GOT3 (cell line): Measurements from ENCODE around the gene SCUBE2.
"Not testable (repeated sequence)": the region's sequence is repeated elsewhere in the genome, so short reads cannot be mapped to it uniquely, and the experiment has no call there.

Experiments
- DNase-seq: peaks from one replicate; lab custom pipeline; 2025; ENCODE audit warnings: mixed read lengths; lab: John Stamatoyannopoulos, UW

Gene SCUBE2

DNA sequence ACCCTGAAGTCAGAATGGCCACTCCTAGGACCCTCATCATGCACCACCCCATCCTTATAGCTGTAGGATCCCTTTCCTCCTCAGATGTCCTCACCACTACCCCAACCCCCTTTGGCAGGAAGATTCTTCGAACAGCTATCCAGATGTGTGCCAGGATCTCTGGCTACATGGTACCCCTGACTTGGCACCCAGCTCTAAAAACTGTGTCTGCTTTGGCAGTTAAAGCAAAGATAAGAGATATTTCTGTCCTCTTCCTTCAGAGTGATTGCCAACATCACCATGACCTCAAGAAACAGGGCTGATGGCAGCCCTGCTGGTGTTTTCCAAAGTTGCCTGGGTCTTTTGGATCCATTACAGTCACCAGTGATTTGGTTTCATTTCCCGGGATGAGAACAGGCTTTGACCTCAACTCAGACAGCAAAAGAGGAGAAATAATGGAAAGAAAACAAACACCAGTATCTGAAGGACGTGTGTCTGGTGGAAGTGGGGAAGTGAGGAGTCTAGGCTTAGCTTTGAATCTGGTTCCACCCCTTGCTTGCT is 83.3 kb downstream of the SCUBE2 start:
- DNase-seq, result no peak

DNA sequence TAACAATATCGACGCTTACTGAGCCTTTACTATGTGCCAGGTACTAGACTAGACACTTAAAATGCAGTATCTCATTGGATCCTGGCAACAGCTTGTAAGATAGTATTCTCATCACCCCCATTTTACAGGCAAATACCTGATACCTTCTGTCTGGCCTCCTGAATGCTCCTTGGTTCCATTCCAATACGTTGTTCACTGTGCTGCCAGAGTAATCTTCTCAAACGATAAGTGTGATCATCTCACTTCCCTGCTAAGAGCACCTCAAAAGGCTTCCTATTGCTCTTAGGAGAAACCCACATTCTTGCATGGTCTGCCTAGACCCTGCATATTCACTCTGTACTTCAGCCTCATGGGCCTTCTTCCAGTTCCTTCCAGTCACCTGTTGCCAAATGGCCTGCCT is 86.3 kb downstream of the SCUBE2 start:
- no peak for DNase-seq

DNA sequence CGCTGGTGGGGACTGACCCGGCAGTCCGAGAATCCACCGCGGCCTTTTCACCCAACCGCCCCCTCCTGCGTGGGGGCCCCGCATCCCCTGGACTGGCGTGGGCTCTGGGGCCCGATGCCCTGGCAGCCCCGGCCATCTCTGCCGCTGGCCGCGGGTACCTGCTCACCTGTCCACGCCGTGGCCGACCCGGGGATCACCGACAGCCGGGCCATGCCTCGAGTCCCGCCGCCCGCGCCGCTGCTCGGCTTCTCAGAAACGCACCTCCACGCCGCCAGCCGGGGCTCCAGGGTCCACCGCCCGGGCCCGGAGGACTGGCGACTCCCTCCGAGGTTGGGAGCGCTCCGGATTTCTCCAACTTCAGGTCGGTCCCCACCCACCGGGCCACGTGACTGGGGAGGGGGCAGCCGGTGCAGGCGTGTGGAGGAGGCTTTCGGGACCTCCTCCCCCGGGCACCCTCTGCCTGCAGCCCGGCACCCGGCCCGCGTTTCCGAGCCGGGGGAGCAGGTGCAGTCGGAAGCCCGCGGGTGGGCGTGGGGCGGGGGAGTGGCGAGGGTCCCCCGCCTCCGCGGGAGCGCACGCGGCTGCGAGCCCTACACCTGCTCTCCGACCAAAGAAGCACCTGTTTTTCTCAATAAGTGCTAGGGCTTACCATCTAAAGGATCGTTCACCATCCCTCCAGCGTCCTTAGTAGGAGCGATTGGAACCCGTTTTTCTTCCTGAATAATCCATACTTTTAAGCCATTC is 87.0 kb downstream of the SCUBE2 start:
- DNase-seq, result no peak

DNA sequence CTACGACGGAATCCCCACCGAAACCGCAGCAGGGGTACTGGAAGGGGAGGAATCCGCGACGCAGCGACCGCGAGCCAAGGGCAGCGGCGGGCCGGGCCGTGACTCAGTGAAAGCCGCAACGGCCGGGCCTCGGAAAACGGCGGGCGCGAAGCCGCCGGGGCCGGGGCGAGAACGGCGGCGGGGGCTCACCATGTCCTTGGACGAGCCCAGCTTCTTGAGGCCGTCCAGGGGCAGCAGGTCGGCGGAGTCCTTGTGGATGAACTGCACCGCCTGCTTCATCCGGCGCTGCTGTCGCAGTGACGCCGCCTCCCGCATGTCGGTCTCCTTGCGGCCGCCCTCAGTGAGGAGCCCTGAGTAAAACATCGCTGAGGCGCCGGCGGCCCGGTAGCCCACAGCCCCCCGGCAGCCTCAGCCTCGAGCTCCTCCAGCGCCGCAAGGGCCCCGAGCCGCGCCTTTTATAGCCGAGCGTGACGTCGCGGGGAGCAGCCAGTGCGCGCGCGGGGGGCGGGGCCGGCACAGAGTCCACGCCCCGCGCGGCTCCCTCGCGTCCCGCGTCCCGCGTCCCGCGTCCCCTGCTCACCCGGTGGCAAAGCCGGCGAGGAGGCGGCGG is 87.7 kb downstream of the SCUBE2 start, which contains the start of gene NRIP3:
Gene NRIP3, minus strand, starts transcription at position 429 of the 610 bp plus-strand sequence. Its CDS starts 66 bp downstream, at position 363.
- DNase-seq, result no peak

- DNase-seq, result no peak
Observed at GRCh38 chr11:9002920-9003572, 88.4 kb downstream of the SCUBE2 start.

GRCh38 chr11:9001736-9002135 is 89.7 kb downstream of the SCUBE2 start:
- DNase-seq, result peak; percentile 1

DNA sequence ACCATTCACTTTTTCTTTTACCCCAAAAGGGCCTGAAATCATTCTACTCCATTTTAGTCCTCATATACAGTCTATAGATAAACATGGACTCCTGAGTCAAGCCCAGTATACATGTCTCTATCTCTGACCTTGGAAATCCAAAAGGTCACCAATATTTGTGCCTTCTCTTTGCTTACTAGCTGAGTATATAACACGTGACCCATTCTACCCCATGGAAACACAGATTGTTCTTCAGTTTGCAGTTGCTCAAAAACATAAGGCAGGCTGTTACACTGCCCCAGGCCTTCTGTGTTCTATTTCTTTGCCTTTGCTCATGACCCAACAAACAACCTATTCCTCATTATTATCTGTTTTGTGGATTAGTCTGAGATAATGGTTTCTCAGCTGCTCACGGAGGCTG is 93.4 kb downstream of the SCUBE2 start:
- no peak for DNase-seq

- DNase-seq, result no peak
Observed at GRCh38 chr11:8997451-8997850, 93.9 kb downstream of the SCUBE2 start.

GRCh38 chr11:8989453-8989852 is 101.9 kb downstream of the SCUBE2 start:
- no peak for DNase-seq

DNA sequence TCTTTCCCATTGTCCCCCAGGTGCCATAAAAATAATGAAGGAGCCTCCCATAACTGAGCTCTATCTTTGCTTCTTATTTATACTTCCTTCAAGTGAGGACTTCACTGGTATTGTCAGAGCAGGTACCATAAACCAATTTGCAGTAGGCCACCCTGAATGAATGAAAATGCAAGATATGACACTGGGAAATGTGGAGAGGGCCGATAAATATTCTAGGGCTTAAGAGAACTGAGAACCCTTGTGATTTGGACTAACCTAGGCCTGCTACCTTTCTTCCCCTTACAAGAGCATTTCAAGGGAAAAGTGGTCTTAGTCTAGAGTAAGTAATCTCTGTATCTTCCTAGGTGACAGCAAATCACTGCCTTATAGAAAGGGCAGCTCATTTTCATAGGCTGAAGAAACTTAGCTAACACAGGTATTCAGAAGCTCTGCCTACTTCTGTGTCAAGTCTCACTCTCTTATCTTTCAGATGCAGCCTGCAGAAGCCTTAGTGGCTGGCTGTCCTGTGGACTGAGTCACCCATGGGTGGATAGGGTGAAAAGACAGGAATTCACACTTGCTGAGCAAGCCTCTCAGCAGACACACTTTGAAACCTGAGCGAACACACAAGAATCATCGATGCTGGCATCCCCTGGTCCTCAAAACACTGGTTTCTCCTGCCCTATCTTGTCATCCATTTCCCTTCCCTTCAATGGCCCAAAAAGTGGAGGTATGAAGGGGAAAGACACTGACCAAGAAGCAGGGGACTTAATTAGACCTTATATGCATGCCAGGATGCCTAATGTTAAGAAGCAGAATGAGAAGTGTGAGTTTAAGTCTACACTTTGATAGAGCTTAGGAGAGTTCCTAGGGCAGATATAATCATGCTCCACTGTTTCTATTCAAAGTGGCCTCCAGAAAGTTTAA is 102.8 kb downstream of the SCUBE2 start:
- no peak for DNase-seq

- no peak for DNase-seq
Observed at GRCh38 chr11:8987446-8987845, 104.0 kb downstream of the SCUBE2 start.

GRCh38 chr11:8986772-8987171 is 104.6 kb downstream of the SCUBE2 start:
- not testable (repeated sequence) for DNase-seq

DNA sequence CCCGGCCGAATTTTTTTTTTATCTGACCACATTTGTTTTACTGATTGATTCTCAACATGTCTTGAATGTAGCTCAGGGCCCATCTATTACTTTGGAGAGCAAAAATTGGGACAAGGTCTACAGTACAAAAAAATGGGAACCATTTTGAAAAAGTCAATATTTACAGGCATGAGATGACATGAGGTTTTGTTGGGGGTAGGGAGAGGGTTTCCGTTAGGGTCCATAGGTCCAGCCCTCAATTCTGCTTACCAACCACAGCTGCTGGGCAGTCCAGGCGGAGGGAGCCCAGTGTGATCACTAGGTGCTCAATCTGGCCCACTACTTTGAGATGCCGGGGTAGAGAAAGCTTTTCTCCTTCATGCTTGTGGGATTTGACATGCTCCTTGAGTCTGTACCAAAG is 105.9 kb downstream of the SCUBE2 start:
- DNase-seq, result no peak

DNA sequence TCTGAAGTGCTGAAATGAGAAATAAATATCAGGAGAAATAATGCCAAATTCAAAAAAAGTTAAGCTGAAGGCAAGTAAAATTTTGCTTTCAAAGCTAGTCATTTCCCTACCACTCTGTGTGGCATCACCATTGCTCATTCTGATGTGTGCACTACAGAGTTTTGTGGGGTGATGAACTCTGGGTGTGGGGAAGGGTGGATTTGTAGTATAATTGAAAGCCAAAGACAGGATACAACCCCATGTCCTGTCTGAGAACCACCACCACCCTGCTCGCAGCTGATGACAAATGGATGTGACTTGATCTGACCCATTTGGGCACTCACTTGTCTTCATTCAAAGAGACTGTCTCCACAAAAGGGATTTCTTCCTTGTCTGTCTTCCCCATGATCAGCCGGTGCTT is 107.8 kb downstream of the SCUBE2 start:
- no peak for DNase-seq

DNA sequence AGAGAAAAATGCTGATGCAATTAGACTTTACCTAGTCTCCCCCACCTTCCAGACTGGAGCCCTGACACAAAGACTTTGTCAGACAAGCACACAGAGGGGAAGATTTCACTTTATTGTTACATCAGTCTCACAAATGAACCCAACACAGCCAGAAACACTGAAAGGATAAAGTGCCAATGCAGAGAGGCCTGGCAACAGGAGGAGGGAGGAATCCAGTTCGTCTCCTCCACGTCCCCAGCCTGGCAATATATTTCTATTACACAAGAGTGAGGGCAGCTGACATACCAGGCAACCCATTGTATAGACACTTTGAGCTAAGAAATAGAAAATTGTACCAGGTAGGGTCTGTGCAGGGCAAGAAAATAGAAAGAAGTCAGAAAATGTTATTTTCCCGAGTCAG is 110.9 kb downstream of the SCUBE2 start:
- no peak for DNase-seq

- DNase-seq, result not testable (repeated sequence)
Observed at GRCh38 chr11:8979365-8979764, 112.0 kb downstream of the SCUBE2 start.

DNA sequence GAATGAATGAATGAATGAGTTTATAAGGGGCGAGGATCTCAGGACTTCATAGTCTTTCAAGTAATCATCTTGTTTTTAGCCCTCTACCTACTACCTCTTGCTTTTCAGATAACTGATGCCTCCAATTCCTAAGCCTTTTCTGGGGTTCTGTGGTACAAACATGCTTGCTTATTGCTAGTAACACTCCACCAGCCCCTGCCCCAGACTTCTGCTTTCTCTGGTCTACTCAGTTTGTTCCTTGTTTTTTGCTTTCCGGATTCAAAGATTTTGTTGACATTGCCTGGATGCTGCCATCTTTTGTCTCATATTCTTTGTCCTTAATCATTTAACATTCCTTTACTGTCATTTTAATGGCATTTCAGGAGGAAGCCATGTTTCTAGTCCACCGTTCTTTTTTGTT is 118.3 kb downstream of the SCUBE2 start:
- no peak for DNase-seq

GRCh38 chr11:8971924-8972316 is 119.5 kb downstream of the SCUBE2 start:
- DNase-seq, result no peak

- DNase-seq, result no peak
Observed at GRCh38 chr11:8971196-8971923, 120.0 kb downstream of the SCUBE2 start.
